HG02571 (cell line): ENCODE results near the gene JUN.

Experiments used
- ATAC-seq: cut with Tn5 transposase; IDR thresholded peaks from one replicate; pipeline ENCODE4 v1.9.1; 2021; ENCODE audit warnings: mild to moderate bottlenecking, moderate library complexity; ENCODE audit not compliant: unreplicated experiment

Gene JUN

GRCh38 chr1:58783993-58784757 is at the start of gene JUN:
TSS of gene JUN (minus strand) at chr1:58784047. CDS start at chr1:58783070, 977 bp downstream.
- peak; percentile 69 for ATAC-seq

- ATAC-seq: no peak
Measured at GRCh38 chr1:58833166-58833565, 49.3 kb upstream of the JUN start.

GRCh38 chr1:58830291-58830690 is 46.4 kb upstream of the JUN start:
- ATAC-seq: no peak

GRCh38 chr1:58829866-58830265 is 46.0 kb upstream of the JUN start:
- ATAC-seq: no peak

- ATAC-seq: no peak
Measured at GRCh38 chr1:58827298-58827697, 43.5 kb upstream of the JUN start.

- no peak for ATAC-seq
Measured at GRCh38 chr1:58824753-58825389, 41.0 kb upstream of the JUN start.

GRCh38 chr1:58823481-58824010 is 39.7 kb upstream of the JUN start:
- ATAC-seq: no peak

- no peak for ATAC-seq
Measured at GRCh38 chr1:58821309-58821708, 37.5 kb upstream of the JUN start.

- no peak for ATAC-seq
Measured at GRCh38 chr1:58818976-58819375, 35.1 kb upstream of the JUN start.

- ATAC-seq: no peak
Measured at GRCh38 chr1:58818075-58818474, 34.2 kb upstream of the JUN start.

GRCh38 chr1:58816747-58817221 is 32.9 kb upstream of the JUN start:
- no peak for ATAC-seq

- ATAC-seq: peak; percentile 83
Measured at GRCh38 chr1:58816072-58816746, 32.4 kb upstream of the JUN start.

- ATAC-seq: peak; percentile 18
Measured at GRCh38 chr1:58815686-58816071, 31.8 kb upstream of the JUN start.

- ATAC-seq: peak; percentile 51
Measured at GRCh38 chr1:58815069-58815685, 31.3 kb upstream of the JUN start.

- ATAC-seq: no peak
Measured at GRCh38 chr1:58814251-58815068, 30.6 kb upstream of the JUN start.

- no peak for ATAC-seq
Measured at GRCh38 chr1:58813801-58814200, 30.0 kb upstream of the JUN start.

GRCh38 chr1:58813361-58813760 is 29.5 kb upstream of the JUN start:
- no peak for ATAC-seq

GRCh38 chr1:58812926-58813325 is 29.1 kb upstream of the JUN start:
- no peak for ATAC-seq

GRCh38 chr1:58812468-58812867 is 28.6 kb upstream of the JUN start:
- no peak for ATAC-seq

GRCh38 chr1:58811303-58811702 is 27.5 kb upstream of the JUN start:
- ATAC-seq: no peak
